Measurements from ENCODE around the gene ARL8A.

DNA sequence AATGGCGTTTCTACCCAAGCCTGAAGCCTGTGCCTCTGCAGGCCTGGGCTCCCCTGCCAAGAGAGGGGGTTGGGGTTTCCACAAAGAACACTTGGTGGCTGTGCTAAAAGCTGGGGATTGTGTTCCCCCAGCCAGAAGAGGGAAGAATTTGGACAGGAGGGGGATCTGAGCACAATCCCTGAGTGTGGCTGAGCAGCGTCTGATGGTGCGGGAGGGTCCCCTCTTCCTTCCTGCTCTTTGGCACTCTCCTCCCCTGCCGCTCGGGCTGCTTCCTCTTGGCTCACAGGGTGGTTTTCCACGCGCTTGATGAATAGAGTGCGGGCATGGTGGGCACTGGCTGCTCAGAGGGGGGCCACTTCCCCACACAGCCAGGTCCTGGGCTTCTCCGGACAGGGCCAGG is 18.1 kb downstream of the ARL8A start:
- no peak for TF ChIP-seq POLR2A (IDR thresholded peaks at IDR 0.05)
- TF ChIP-seq CTCF (IDR thresholded peaks at IDR 0.05), result no peak

All from lower leg skin (tissue), 3 donors.